Psoas muscle (tissue), 8 donors: Measurements from ENCODE around the gene IKZF5. TPM values are rescaled to one million over a fixed set of nuclear protein-coding genes. Genes with fewer than 3 reads are reported as not detected.

Experiments used
- ATAC-seq, 4 donors: fragments of 200-7000 bp; cut with Tn5 transposase; one replicate each; pipeline ENCODE4 v1.9.1; 2020; ENCODE audit warnings: moderate library complexity in 3 of 4, mild to moderate bottlenecking in 2 of 4
- DNase-seq, 2 donors: peaks; one replicate each; pipeline ENCODE4 v3.0.0-alpha.2; 2020
- H3K27ac ChIP-seq: fragments of 200-600 bp; one replicate; pipeline ENCODE4 v1.8.0; 2022
- H3K27me3 ChIP-seq, 3 donors: fragments of 200-600 bp in 1 of 3; one replicate each; pipeline versions ENCODE4 v1.6.1 to v1.8.0; 2013 to 2022; ENCODE audit warnings: low read length in 2 of 3, mild to moderate bottlenecking in 2 of 3, moderate library complexity in 1 of 3; ENCODE audit not compliant: insufficient read depth in 3 of 3
- H3K36me3 ChIP-seq, 2 donors: fragments of 200-600 bp in 1 of 2; one replicate each; pipeline versions ENCODE4 v1.6.1 to v1.8.0; 2013 to 2022; ENCODE audit warnings: low read depth in 1 of 2, mild to moderate bottlenecking in 1 of 2, moderate library complexity in 1 of 2; ENCODE audit not compliant: insufficient read depth in 1 of 2
- H3K4me1 ChIP-seq: fragments of 200-600 bp; one replicate; pipeline ENCODE4 v1.8.0; 2022
- H3K4me3 ChIP-seq: fragments of 200-600 bp; one replicate; pipeline ENCODE4 v1.8.0; 2022; ENCODE audit warnings: mild to moderate bottlenecking
- H3K9me3 ChIP-seq: fragments of 200-600 bp; one replicate; pipeline ENCODE4 v1.8.0; 2022
- WGBS, 3 donors: extraction: QIAGEN DNeasy Blood & Tissue Kit; methylation state at CpG; one replicate each; pipeline versions ENCODE4 v1.1.6 to v1.1.7; 2013; 5-methylcytosine and 5-hydroxymethylcytosine counted together
- intact Hi-C, 2 donors: fragments of 100-400 bp; cut with DNase I; formaldehyde crosslinking; loops; one replicate each; pipeline versions ENCODE4 v1.11.0 to v1.14.2; 2022
- long read RNA-seq, 2 donors: library from polyadenylated mRNA; unstranded; transcript quantifications; one replicate each; pipeline ENCODE4 v2.0.0, GENCODE V29; 2021
- polyA plus RNA-seq, 3 donors: library from polyadenylated mRNA; stranded (reverse); fragments of 200-250 nt; gene quantifications; one replicate each; pipeline ENCODE4 v1.2.3, GENCODE V29; 2013
- total RNA-seq, 4 donors: library from RNA; stranded (reverse); fragmentation: NEBNext Ultra II Directional in 2 of 4; extraction: Animal tissue kit (Norgen Biotek cat#: 25700) in 2 of 4; gene quantifications; one replicate each; pipeline versions ENCODE4 v1.2.1 to v1.2.4, GENCODE V29; 2021 to 2023
- TF ChIP-seq, protein P1 (sequence below): fragments of 200-600 bp; IDR thresholded peaks from one replicate; pipeline ENCODE4 v1.8.0; 2022; ENCODE audit warnings: antibody characterized with exemption
- donor health status: healthy with polysubstance abuse.
- donor health status: DM: no; HTN: no; CAD: no; lungs with moderate emphysema.
- donor health status: Bipolar disorder and iron deficiency.
- donor health status: healthy.
- donor health status: DM: yes; HTN: yes; CAD: no.
- donor health status: DM: no; HTN: no; CAD: no.
- donor health status: DM: no; HTN: no; CAD: no.
- donor health status: DM: yes; HTN: yes; CAD: no.

The IKZF5 gene, protein sequence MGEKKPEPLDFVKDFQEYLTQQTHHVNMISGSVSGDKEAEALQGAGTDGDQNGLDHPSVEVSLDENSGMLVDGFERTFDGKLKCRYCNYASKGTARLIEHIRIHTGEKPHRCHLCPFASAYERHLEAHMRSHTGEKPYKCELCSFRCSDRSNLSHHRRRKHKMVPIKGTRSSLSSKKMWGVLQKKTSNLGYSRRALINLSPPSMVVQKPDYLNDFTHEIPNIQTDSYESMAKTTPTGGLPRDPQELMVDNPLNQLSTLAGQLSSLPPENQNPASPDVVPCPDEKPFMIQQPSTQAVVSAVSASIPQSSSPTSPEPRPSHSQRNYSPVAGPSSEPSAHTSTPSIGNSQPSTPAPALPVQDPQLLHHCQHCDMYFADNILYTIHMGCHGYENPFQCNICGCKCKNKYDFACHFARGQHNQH
- total RNA-seq (10 to 100 TPM; 10.5 to 18.6 (median 11.9) TPM), polyA plus RNA-seq (10 to 100 TPM in 1 of 3 donors, 1 to 10 TPM in 2; 4.9 to 20.1 (median 6.1) TPM)
- long read RNA-seq, donor 1, full-length matches to known transcripts, result 5 of 8 reads
- long read RNA-seq, donor 1, partial matches to known transcripts, result 0 of 8 reads
- long read RNA-seq, donor 1, other reads (novel, unspliced or antisense), result 3 of 8 reads
- long read RNA-seq, donor 2, full-length matches to known transcripts, result 8 of 27 reads
- long read RNA-seq, donor 2, partial matches to known transcripts, result 3 of 27 reads
- long read RNA-seq, donor 2, other reads (novel, unspliced or antisense), result 16 of 27 reads

DNA sequence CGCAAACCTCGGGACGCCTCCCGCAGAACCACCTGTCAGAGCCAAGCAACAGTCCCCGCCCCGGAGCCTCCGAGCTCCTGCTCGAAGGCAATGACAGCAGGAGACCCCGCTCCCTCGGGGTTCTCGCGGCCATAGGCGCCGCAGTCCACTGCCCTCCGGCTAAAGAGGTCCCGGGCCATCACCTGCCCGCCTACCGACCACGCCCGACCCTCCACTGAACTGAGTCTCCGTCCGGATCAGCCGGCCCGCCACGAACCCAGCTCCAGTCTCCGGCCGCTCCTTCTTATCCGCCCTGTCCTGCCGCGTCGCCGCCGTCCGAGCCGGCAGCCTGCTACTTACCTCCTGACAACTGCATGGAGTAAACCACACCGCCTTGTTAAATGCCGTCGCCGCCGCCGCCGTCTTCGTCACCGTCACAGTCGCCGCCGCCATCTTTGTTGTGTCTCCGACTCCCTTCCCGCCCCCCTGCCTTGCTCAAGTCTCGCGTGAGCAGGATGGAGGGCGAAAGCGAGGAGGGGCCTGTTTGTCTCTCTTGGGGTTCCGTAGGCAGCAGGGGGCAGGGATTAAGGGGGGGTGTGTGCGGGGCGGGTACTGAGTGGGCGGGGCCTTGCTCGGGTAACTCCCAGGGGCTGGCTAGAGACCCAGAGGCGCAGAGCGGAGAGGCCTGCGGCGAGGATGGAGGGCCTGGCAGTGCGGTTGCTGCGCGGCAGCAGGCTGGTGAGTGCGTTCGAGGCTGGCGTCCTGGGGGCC, at the start of gene IKZF5, which contains the start of gene ACADSB:
Gene IKZF5, minus strand, starts transcription at position 441 of the 750 bp plus-strand sequence. CDS start 10,170 bp downstream, outside the sequence.
Gene ACADSB, plus strand, starts transcription at position 652 of the 750 bp plus-strand sequence. Its CDS starts 24 bp downstream, at position 676.
- 0 to 1% (median 1%) methylated on average over 63 to 68 of the region's 68 CpGs for WGBS, 3 donors
- Histone ChIP-seq H3K4me1 (peaks cover 44% of the 10 kb centered on the region), H3K27me3 (no peaks in the 10 kb centered on the region), H3K9me3 (no peaks in the 10 kb centered on the region), H3K36me3 (peaks cover 0 to 5% of the 10 kb centered on the region in 2 donors), H3K4me3 (peak within 1 kb of the TSS; percentile 100), H3K27ac (peak within 1 kb of the TSS; percentile 98)
- intact Hi-C loops, result loop anchor here in 1 of 2 donors (2.0 to 5.0 kb wide), 3 partner anchors 26 to 144 kb away; partner anchors contain the start of gene BUB3
- ATAC-seq (peak; percentile 95 to 98 (median 98)), DNase-seq (peak; percentile 95 to 98)
- TF ChIP-seq, protein P1, sequence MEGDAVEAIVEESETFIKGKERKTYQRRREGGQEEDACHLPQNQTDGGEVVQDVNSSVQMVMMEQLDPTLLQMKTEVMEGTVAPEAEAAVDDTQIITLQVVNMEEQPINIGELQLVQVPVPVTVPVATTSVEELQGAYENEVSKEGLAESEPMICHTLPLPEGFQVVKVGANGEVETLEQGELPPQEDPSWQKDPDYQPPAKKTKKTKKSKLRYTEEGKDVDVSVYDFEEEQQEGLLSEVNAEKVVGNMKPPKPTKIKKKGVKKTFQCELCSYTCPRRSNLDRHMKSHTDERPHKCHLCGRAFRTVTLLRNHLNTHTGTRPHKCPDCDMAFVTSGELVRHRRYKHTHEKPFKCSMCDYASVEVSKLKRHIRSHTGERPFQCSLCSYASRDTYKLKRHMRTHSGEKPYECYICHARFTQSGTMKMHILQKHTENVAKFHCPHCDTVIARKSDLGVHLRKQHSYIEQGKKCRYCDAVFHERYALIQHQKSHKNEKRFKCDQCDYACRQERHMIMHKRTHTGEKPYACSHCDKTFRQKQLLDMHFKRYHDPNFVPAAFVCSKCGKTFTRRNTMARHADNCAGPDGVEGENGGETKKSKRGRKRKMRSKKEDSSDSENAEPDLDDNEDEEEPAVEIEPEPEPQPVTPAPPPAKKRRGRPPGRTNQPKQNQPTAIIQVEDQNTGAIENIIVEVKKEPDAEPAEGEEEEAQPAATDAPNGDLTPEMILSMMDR, result no peak

DNA sequence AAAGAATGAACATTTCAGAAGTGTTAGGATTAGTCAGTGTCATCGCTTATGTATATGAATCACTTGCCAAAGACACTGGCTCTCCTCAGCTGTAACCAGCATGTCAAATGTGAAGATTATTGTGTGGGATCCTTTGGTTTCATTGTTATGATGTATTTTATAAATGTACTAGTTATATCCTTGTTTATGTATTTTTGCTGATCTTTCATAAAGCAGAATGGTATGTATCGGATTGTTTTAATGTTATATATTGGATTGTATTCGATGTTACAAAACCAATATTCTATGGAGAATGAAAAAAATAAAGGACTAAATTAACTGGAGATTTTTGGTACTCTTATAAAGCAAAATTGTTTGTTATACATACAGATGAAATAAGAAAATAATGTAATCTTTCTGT, 49.4 kb upstream of the IKZF5 start:
- intact Hi-C loops, result no loop called here
- no peaks in the 10 kb centered on the region for H3K4me1 ChIP-seq
- TF ChIP-seq, protein P1, result no peak
- H3K4me3 ChIP-seq, result no peak overlapping the region
- ATAC-seq (no peak), DNase-seq (no peak)
- H3K9me3 ChIP-seq, result no peaks in the 10 kb centered on the region
- no peaks in the 10 kb centered on the region for H3K27me3 ChIP-seq
- no peak overlapping the region for H3K27ac ChIP-seq
- H3K36me3 ChIP-seq, result peaks cover 0 to 23% of the 10 kb centered on the region in 2 donors
- whole genome bisulfite sequencing, 3 donors, result 94 to 98% (median 95%) methylated on average over 3 of the region's 3 CpGs

DNA sequence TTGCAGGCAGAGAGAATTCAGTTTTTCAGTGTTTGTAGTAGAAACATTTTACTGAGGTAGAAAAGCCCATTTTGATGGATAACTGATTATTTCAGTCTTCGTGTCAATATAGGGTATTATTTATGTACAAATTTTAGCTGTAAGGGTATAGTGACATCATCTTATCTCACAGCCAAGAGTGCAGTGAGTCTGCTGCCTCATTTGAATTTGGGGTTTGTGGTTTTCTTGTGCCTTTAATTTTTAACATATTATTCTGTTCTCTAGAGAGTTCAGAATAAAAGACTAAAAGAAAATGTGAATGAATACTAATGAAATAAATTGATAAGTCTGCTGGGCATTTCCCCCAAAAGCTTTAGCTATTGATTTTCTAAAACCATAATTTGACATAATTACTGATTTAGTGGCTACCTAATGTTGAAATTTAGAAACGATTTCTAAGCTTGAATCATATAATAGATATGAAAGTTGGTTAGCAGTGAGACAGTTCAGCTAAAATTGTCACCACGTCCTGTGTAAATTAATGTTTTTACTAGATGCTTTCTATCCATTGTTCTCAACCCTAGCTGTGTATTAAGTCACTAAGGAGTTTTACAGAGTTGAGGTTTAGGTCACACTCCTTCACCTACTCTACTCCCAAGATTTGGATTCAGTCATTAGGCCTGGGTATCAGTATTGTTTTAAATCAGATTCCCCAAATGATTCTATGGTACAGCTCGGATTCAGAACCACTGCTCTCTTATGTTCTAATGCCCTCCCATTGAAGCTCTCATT, 37.6 kb upstream of the IKZF5 start:
- H3K4me1 ChIP-seq, result no peaks in the 10 kb centered on the region
- intact Hi-C loops, result no loop called here
- TF ChIP-seq, protein P1, result no peak
- no peak overlapping the region for H3K4me3 ChIP-seq
- DNase-seq (no peak), ATAC-seq (no peak)
- H3K9me3 ChIP-seq, result no peaks in the 10 kb centered on the region
- H3K27ac ChIP-seq, result no peak overlapping the region
- 88 to 93% (median 92%) methylated on average over 4 of the region's 4 CpGs for WGBS, 3 donors
- no peaks in the 10 kb centered on the region for H3K27me3 ChIP-seq
- H3K36me3 ChIP-seq, result peaks cover 6 to 79% of the 10 kb centered on the region in 2 donors

DNA sequence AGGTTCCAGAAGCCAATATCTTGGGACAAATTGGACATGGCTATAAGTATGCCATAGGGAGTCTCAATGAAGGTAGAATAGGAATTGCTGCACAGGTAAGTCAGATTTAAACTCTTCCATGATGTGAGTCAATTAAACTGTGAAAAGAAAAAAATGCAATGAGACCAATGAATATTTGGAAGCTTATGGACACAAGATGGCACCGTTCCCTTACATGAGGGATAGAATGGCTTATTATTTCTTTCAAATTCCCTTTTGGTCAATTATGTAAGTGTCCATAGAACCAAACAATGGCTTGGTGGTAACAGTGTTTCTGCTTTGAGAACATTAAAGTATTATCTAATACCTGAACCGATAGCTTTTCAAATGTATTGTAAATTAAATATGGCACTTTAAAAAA, 35.8 kb upstream of the IKZF5 start:
- Histone ChIP-seq H3K4me3 (no peak overlapping the region), H3K36me3 (peaks cover 6 to 69% of the 10 kb centered on the region in 2 donors), H3K27me3 (no peaks in the 10 kb centered on the region), H3K4me1 (no peaks in the 10 kb centered on the region), H3K9me3 (no peaks in the 10 kb centered on the region), H3K27ac (no peak overlapping the region)
- 87 to 95% (median 94%) methylated on average over 2 of the region's 2 CpGs for WGBS, 3 donors
- DNase-seq (no peak), ATAC-seq (no peak)
- TF ChIP-seq, protein P1, result no peak
- intact Hi-C loops, result loop anchor here in 1 of 2 donors (5.0 kb wide), 1 partner anchor 513 kb away; no protein-coding TSS in a partner anchor
